VCaP (cell line): Measurements from ENCODE around the gene TMEM244.

Experiments
- H3K27ac ChIP-seq: fragments of 450-650 bp; 2 replicates; pipeline ENCODE4 v1.5.1; 2017
- CTCF ChIP-seq: fragments of 450-650 bp; conservative IDR thresholded peaks from 2 replicates; pipeline ENCODE4 v1.5.1; 2017; ENCODE audit warnings: mild to moderate bottlenecking, moderate library complexity

The TMEM244 gene

GRCh38 chr6:129860908-129861665, at the start of gene TMEM244:
Gene TMEM244, minus strand, starts transcription at chr6:129861315. Its CDS starts 127 bp downstream, at chr6:129861188.
- H3K27ac ChIP-seq = no peak within 1 kb of the TSS
- no peak for TF ChIP-seq CTCF

GRCh38 chr6:129908858-129909257, 47.7 kb upstream of the TMEM244 start:
- no peak for TF ChIP-seq CTCF
- no peak overlapping the region for H3K27ac ChIP-seq

- no peak overlapping the region for H3K27ac ChIP-seq
- no peak for TF ChIP-seq CTCF
These were observed 47.2 kb upstream of the TMEM244 start for GRCh38 chr6:129908356-129908755.

- no peak overlapping the region for H3K27ac ChIP-seq
- TF ChIP-seq CTCF = no peak
These were observed 45.5 kb upstream of the TMEM244 start for GRCh38 chr6:129906515-129907077.

DNA sequence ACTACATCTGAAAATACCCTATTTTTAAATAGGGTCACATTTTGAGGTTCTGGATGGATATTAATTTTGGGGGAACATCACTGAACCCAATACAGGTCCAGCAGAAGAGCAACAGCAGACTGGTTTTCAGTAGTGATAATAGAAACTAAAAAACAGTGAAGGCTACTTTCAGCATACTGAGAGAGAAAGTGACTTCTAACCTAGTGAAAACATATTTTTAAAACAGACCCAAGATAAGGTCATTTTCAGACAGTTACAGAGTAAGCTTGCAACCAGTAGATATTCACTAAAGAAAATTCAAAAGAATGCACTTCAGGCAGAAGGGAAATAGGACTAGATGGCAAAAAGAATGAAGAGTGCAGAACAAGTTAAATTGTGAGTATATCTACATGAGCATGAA, 42.0 kb upstream of the TMEM244 start:
- no peak for TF ChIP-seq CTCF
- no peak overlapping the region for H3K27ac ChIP-seq

DNA sequence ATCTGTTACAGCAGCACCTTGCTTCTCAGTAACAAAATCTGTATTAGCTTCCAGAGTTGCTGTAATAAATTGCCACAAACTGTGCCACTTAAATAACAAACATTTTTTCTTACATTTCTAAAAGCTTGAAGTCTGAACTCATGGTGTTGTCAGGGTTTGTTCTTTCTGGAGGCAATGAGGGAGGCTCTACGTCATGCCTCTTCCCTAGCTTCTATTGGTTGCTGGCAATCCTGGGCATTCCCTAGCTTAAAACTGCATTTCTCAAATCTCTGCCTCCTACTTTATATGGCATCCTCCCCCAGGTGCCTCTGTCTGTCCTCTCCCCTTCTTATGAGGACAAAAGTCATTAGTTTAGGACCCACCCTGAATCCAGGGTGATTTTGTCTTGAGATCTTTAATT, 41.6 kb upstream of the TMEM244 start:
- no peak for TF ChIP-seq CTCF
- H3K27ac ChIP-seq = no peak overlapping the region

GRCh38 chr6:129901910-129902309, 40.8 kb upstream of the TMEM244 start:
- no peak for TF ChIP-seq CTCF
- no peak overlapping the region for H3K27ac ChIP-seq
